SIG-M5 (cell line): ENCODE measurements around the gene ATP2B3.

Experiments
- DNase-seq: peaks from one replicate; lab custom pipeline; 2025; lab: John Stamatoyannopoulos, UW

The ATP2B3 gene

GRCh38 chrX:153510383-153510782 is 7.1 kb upstream of the ATP2B3 start:
- no peak for DNase-seq

DNA sequence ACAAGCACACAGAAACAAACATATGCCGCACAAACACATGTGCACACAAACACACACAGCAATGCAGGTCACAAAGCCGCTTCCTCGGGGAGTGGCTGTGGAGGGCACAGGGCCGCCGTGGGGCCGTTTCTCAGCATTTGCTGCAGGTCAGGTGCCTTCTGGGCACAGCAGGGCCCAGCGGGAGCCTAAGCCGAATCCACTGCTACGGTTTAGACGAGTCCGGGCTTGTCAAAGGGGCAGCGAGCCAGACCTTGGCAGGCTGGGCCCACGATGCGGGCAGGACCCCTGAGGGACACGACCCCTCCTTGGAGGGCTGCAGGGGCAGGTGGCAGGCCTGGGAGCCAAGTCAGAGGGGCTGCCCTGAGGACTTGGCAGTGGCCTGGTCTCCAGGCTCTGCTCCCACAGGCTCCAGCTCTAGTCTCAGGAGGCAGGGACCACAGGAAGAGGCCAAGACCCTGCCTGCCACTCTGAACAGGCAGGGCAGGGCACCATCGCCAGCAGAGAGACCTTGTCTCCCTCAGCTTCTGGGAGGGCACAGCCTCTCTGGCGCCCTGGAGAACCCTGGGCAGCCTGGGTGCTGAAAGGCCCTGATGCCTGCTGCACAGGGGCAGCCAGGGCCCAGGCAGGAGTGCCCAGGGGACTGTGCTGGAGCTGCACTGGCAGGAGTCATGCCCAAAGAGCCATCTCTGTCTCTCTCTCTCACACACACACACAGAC is 5.5 kb upstream of the ATP2B3 start:
- DNase-seq, result no peak

- no peak for DNase-seq
These were observed 4.9 kb upstream of the ATP2B3 start for GRCh38 chrX:153512501-153512893.

DNA sequence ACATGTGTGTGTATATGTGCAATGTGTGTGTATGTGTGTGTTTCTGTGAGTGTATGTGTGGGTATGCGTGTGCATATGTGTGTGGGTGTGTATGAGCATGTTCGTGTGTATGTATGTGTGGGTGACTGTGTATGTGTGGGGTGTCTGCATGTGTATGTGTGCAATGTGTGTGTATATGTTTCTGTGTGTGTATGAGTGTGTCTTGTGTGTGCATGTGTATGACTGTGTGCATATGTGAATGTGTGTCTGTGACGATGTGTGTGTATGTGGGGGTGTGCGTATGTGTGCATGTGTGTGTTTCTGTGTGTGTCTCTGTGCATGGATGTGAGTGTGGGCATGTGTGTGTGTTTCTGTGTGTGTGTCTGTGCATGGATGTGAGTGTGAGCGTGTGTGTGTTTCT is 4.2 kb upstream of the ATP2B3 start:
- no peak for DNase-seq

GRCh38 chrX:153514259-153514658 is 3.2 kb upstream of the ATP2B3 start:
- DNase-seq, result no peak

GRCh38 chrX:153515435-153515834 is 2.0 kb upstream of the ATP2B3 start:
- no peak for DNase-seq

- no peak for DNase-seq
These were observed 1.4 kb upstream of the ATP2B3 start for GRCh38 chrX:153516073-153516472.

- DNase-seq, result no peak
These were observed 748 bp downstream of the ATP2B3 start for GRCh38 chrX:153517946-153518834.

DNA sequence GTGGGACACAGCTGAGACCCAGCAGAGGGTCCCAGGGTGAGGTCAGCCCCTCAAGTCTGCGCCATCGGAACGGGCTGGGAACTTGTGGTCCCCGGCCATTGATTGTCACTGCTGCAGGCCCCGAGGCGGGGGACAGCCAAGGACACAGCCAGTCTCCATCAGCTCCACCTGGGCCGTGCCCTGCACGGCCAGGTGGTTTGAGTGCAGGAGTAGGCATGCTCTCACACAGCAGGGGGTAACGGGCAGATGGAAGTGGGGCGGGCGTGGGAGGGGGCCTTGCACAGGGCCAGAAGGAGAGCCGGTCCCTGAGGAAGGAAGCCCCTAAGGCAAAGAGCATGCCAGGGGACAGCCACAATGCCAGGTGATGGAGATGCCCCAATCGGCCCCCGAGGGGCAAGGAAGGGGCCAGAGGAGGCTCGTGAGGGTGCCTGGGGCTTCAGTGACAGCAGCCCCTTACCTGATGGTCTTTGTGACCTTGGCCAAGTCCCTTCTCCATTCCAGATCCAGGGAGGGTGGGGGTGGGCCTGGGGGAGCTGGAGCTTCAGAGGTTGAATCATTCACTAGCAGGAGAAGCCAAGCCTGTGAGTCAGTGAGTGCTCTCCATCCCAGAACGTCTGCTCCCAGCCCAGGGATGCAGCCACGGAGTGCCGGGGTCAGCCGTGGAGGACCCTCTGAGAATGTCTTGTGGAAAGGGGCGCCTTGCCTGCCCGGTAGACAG is 2.3 kb downstream of the ATP2B3 start:
- no peak for DNase-seq

- DNase-seq, result no peak
These were observed 3.0 kb downstream of the ATP2B3 start for GRCh38 chrX:153520287-153520917.

DNA sequence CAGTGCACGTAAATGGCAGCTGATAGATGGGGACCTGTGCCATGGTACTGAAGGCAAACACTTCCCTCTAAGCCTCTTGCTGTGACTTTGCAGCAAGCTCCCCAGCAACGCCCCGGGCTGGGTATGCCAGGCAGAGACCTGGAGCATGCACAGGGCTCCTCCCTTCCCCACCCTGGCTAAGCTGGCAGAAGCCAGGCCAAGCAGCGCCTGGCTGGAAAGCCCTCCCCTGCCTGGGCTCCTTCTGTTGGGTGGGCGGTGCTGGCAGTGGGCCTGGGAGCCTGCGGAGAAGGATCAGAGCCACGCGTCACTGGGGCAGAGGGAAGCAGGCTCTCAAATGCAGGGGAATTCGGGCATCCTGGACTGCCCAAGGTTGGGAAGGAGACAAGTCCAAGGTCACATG is 3.6 kb downstream of the ATP2B3 start:
- DNase-seq, result no peak

DNA sequence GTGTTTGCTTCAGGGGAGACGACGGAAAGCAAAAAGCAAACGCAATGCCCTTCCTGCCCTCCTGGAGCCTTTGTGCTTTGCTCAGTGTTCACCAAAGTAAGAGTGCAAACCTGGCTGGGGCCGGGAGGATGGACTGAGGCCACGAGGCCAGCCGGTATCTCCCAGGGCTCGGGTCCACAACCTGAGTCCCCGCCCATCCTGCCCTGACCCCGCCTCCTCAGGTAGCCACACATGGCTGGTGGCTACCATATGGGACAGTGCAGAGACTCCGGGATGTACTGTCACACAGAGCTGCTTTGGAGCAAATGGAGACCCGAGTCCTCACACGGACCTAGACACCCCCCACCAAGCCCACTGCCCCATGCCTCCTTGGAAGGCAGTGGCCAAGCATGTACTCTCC is 4.8 kb downstream of the ATP2B3 start:
- DNase-seq, result no peak

DNA sequence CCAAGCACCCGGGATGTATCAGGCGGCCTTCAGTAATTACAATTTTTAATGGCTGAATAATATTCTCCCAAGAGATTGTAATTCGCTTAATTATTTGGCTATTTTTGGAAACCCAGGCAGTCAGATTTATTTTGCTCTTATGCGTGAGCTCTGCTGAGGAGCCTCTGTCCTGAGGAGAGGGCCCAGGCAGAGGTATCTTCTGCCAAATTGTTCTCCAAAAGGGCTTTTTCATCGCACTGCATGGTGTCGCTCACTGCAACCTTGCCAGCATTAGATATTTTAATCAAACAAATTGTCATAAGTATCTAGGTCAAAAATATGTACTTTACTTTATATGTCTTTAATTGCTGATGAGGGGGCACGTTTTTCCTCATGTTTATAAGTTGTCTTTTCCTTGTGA is 5.8 kb downstream of the ATP2B3 start:
- DNase-seq, result no peak

DNA sequence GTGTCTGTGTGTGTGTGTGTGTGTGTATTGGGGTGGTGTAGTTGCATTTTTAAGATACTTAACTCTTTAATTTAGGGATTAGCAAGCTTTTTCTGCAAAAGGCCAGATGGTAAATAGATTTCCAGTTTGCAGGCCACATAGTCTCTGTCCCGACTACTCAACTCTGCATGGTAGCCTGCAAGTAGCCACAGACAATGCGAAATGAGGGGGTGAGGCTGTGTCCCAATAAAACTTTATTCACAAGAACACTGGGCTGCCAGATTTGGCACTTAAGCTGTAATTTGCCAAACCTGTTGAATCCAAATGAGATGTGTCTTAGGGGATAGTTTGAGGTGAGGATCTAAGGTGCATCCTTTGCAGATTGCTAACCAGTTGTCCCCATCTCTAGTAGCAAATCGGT is 6.8 kb downstream of the ATP2B3 start:
- DNase-seq, result no peak

DNA sequence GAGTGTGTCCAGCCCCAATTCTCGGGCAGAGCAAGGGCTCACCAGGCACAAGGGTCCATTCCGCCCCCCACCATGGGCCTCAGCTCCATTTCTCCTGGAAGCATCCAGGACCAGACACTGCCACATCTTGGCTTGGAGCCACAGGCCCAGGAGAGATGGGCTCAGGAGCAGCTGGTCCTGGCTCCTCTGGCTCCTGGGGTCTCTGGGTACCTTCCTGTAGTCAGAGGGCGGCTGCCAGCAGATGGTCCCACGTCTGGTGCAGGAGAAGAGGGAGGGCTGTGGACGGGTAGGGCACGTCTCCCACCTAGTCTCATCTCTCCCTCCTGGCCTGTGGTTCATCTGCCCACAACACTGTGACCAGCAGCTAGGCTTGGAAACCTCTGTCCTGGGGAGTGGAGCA is 8.0 kb downstream of the ATP2B3 start:
- DNase-seq, result no peak

DNA sequence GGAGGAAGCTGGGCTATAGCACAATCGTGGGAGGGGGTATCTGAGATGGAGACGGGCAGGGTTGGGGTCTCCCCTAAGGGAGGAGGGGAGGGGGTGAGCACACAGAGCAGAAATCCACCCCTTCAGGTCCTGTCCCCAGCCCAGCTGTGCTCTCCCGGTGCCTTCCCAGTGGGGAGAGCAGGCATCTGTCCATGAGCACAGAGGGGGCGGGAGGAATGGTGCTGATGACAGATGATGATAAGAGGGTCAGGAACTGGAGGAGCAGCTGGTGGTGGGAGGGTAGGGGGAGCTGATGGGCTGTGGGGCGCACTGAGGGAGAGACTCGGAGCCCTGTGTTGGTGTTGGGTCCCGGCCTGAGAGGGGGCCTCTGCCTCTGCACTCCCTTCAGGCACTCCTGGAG is 8.6 kb downstream of the ATP2B3 start:
- no peak for DNase-seq

DNA sequence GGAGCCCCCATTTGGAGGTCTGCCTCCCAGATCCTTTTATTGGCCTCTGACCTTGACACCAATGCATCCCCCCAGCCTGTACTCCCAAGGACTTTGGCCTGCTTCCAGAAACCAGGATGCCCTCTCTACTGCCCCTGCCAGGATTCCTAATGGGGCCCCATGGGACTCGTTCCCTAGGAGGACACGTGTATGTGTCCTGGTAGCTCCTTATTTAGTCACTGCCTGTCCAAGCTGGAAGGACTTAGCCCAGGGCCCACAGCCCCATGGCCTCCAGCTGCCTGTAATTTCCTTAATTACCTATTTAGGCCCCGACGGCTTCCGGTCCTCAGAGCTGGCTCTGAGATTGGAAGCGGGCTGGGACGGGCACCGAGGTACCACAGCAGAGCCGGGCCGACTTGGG is 9.4 kb downstream of the ATP2B3 start:
- no peak for DNase-seq

GRCh38 chrX:153527208-153527607 is 9.8 kb downstream of the ATP2B3 start:
- no peak for DNase-seq

GRCh38 chrX:153530411-153531129 is 13.1 kb downstream of the ATP2B3 start:
- no peak for DNase-seq

DNA sequence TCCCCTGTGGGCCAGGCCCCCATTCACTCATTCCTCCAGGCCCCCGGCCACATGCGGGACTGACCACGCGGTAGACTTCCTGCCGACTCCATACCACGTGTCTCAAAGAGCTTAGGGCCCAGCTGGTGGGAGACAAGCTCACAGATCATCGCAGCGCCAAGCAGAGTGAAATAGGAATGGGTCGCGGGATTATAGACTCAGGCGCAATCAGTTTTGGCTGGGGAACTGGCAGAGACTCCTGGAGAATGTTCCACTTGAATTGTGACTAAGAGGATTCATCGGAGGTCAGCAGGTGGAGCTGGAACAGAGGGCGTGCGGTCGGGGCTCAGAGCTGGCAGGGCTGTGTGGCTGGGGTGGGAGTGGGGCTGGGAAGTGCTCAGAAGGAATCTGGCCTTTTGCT is 15.6 kb downstream of the ATP2B3 start:
- no peak for DNase-seq

DNA sequence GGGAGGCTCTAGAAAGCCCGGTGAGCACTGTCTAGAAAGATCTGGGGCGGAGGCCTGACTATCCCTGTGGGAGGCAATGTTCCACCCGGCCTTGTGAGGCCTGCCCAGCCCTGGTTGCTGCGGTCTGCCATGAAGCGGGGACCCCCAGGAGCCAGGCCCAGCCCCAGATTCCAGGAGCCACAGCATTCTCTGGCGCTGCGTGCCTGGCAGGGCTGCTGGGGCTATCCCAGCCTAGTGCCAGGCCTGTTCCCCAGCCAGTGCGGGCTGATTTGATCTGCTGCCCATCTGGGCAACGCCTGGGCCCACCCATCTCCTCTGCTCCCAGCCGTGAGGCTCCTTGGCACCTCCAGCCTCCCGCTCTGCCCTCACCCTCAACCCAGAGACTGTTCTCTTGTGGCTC is 19.6 kb downstream of the ATP2B3 start:
- no peak for DNase-seq
